ENCODE results near the gene VCAM1. TPM values are rescaled to one million over a fixed set of nuclear protein-coding genes. Genes with fewer than 3 reads are reported as not detected.

Gene VCAM1
- total RNA-seq, 3 donors from 2014 or later (not counting 1 experiment from before 2014, with no cell fraction given): 0.12 to 0.15 TPM; not detected in 1

GRCh38 chr1:100786870-100787269, 67.3 kb downstream of the VCAM1 start:
- 94% methylated on average over 2 of the region's 2 CpGs for WGBS (ENCODE audit: insufficient coverage)
- H3K27me3 ChIP-seq (ENCODE audit: control insufficient read depth, insufficient read depth, low read length): no peaks in the 10 kb centered on the region
- H3K36me3 ChIP-seq (ENCODE audit: control insufficient read depth, insufficient read depth, low read length): no peaks in the 10 kb centered on the region
- H3K9me3 ChIP-seq (ENCODE audit: control insufficient read depth, insufficient read depth, low read length): no peaks in the 10 kb centered on the region
- no peak for ATAC-seq
- H3K4me3 ChIP-seq (ENCODE audit: low read length): no peak overlapping the region
- H3K36me3 Mint-ChIP-seq: no peaks in the 10 kb centered on the region
- H3K4me3 Mint-ChIP-seq: no peak overlapping the region
- no peak overlapping the region for H3K27ac ChIP-seq (ENCODE audit: low read length)
- TF ChIP-seq CTCF (IDR thresholded peaks at IDR 0.05): no peak
- H3K27me3 Mint-ChIP-seq (ENCODE audit: low read depth in 2 of 2): peaks cover 8 to 19% of the 10 kb centered on the region in 2 donors
- intact Hi-C loops (cut with micrococcal nuclease): no loop called here
- no peaks in the 10 kb centered on the region for H3K4me1 ChIP-seq (ENCODE audit: control insufficient read depth, insufficient read depth, low read length)
- peaks cover 3 to 4% of the 10 kb centered on the region in 2 donors for H3K9me3 Mint-ChIP-seq
- peaks cover 7 to 8% of the 10 kb centered on the region in 2 donors for H3K4me1 Mint-ChIP-seq
- no peak overlapping the region for H3K27ac Mint-ChIP-seq
- no peak for DNase-seq

Other genes with a start within 250 kb of the VCAM1 start
- gene GPR88, start 181.6 kb upstream of the VCAM1 start, total RNA-seq: under 1 TPM in 1 of 3 donors, not detected in 2; 0.16 TPM
- gene EXTL2, start 175.1 kb downstream of the VCAM1 start, total RNA-seq: 1 to 10 TPM; 3.5 to 5.8 (median 3.9) TPM
- gene SLC30A7, start 176.3 kb downstream of the VCAM1 start, total RNA-seq: 10 to 100 TPM; 27.7 to 38.8 (median 36.2) TPM

All from natural killer cell (primary cell).